Stimulated activated CD4-positive, alpha-beta T cell treated with anti-CD3 and anti-CD28 coated beads, Interleukin-4, amount 100 ng/mL, for 1 hour (primary cell): ENCODE data around the gene RGS10.

Experiments used
- DNase-seq: peaks from one replicate; pipeline ENCODE4 v3.0.0-alpha.2; 2020

The RGS10 gene

DNA sequence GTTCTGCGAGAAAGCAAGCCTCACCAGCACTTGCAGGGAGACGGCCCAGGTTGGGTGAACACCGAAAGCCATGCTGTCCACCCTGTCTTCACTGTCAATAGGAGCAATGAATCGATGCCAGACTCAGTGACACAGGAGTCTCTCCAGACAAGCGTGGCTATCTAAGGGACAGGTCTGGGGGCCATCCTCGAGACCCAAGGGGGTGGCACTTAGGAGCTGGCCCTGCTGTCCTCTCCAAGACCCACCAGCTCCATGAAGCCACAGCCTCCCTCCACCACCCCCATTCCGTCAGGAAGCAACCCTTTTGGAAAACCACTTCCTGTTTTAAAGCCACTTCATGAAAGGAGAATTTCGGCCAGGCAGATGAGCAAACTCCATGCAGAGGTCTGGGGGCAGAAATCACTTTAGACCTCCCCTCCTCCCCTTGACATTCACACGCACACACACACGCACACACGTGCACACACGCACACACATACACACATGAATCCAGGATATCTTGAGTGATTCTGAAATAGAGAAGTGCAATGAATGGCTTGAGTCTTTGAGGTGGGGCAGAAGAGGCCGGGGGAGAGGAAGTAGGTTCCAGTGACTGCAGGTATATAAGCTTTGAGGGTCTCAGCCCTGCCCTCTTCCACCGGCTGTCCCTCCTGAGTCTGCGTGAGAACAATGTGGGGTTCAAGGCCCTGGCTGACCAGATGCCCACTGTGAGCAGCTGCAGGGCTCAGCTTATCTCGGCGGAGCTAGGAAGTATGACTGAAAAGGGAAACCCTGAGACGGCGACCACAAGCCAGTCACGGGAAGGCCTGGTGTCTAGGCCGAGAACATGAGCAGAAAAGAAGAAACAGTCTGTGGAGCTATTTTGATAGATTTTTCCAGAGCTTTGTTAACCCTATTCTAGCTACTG, 25.0 kb downstream of the RGS10 start:
- DNase-seq: peak; percentile 49

DNA sequence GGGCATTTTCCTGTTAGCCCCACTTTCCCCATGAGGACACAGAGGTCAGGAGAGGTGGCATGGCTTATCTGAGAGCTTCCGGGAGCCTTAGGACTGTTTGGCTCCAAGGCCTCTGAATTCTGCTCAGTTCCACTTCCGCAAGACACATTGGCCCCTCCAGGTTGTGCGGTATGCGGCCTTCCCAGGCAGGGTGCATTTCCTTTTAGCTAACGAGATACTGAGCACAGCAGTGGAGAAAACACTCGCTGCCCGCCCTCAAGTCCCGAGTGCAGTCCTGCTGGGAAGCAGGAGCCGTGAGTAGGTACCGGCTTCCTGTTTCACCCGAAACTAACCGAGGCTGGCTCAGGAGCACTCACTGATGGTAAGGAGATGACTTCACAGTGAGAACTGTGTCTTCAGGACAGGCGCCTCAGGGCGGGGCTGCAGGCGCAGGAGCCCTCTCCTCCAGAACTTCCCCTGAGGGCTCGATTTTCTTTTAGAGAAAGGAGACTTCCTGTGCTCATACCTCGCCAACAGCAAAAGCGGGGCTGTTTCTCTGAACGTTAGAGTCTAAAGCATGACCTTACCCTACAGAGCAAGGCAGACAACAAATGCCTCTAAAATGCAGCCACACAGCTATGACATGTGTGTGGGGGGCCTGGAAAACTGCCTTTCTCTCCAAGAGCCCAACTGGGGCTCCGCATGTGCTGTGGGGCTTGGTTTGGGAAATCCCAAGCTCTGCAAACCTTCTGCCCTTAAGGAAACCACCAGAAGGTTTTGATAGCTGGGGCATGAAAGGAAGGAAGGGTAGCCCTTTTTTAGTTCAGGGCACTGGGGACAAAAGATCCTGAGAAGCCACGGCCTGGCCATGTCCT, 25.9 kb downstream of the RGS10 start:
- DNase-seq: peak; percentile 63

DNA sequence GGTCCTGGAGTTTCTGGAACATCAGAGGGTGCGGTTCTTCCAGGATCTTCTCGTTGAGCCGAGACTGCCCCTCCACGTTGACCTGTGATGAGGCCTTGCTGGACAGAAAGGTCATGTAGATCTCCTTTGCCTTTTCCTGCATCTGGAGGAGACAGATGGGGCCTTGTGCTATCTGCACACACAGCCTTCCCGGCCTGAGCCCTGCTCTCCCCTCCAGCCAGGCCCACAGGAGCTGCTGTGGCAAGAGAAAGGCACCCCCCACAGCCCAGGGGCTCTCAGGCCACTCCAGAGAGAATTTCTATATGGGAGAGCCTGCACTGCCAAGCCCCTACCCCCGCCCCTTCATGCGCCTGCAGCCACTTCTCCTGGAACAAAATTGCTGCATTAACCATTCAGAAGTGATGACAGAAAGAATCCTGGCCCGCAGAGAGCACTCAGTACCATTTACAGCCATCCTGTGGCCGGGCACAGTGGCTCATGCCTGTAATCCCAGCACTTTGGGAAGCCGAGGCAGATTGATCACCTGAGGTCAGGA, 26.9 kb downstream of the RGS10 start:
- DNase-seq: no peak

DNA sequence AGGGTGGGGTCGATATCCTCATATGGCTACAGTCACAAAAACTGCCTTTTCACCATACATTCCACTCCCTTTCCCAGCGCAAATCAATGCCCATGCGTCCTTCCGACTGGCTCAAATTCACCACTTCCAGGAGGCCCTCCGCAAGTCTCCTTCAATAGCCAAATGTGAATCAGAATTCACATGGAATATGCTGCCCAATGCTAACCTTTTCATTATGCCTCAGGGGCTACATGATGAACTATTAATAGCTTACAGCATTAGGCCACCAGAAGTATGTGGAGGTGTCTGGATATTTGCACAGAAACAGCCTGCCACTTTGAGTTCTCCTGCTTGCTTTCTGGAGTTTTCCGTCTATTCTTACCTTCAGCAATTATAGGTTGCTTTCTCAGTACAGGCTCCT, 27.7 kb downstream of the RGS10 start:
- DNase-seq: no peak

DNA sequence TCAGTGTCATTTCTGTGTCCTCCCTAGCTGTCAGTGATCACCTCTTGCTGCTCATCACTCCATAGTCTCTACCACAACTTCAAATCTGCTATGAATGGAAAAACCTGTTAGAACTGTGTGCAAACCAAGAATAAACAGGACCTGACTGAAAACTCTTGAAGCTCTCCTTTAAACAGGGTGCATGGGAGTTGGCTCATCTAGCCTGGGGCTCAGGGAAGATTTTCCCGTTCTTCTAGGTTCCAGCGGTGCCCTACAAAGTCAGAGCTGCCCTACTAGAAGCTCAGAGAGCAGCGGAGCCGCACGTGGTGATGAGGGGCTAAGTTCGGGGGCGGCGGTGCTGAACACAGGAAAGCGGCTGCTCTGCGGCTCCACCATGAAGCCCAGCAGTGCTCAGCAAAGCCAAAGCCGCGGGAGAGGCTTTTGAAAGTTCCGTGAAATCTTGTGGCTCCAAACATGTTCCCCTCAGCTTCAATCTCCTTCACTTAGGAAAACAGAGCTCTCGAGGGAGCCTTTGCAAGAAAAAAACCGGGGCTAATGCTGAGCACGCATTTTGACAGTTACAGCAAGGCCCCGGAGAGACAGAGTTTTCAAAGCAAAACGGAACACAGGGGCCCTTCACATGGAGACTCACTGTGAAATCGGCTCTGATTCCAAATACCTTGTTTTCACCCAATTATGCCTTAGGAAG, 30.5 kb downstream of the RGS10 start:
- no peak for DNase-seq

DNA sequence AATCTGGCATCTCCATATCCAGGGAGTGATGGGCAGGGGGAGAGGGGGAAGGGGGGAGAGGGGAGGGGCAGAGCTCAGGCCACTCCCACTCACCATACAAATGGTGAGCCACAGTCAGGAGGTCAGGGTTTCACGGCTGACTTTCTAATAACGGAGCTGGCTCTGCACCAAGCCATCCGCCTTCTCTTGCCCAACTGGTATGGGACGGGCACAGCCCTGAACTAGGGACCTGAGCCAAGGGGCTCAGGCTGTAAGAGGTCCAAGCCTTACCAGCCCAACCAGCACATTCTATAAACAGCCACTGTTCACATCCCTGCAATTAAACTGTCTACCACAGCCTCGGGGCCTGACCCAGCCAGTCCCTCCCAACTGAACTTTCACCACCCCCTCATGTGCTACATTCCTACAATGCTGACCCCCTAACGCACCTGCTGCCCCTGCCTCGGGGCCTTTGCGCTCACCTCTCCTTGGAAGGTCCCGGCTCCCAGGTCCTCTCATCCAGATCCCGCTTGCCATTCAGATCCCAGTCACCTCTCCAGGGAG, 32.5 kb downstream of the RGS10 start:
- no peak for DNase-seq

DNA sequence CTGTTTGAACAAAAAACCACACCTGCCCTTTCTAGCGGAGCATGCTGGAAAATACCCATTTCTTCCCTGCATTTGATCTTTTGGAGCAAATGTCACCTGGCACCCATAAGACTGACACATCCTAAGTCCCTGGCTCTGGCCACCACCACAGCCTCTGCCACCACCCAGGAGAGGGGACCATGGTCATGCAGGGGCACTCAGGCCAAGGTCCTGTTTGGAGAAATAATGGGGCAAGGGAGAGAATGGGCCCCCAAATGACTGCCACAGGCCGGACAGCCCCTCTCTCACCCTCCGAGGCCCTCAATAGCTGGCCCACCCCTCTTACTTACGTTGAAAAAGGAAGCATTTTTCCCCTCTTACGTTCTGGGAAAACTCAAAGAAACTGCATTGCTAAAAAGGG, 35.4 kb downstream of the RGS10 start:
- DNase-seq: no peak

DNA sequence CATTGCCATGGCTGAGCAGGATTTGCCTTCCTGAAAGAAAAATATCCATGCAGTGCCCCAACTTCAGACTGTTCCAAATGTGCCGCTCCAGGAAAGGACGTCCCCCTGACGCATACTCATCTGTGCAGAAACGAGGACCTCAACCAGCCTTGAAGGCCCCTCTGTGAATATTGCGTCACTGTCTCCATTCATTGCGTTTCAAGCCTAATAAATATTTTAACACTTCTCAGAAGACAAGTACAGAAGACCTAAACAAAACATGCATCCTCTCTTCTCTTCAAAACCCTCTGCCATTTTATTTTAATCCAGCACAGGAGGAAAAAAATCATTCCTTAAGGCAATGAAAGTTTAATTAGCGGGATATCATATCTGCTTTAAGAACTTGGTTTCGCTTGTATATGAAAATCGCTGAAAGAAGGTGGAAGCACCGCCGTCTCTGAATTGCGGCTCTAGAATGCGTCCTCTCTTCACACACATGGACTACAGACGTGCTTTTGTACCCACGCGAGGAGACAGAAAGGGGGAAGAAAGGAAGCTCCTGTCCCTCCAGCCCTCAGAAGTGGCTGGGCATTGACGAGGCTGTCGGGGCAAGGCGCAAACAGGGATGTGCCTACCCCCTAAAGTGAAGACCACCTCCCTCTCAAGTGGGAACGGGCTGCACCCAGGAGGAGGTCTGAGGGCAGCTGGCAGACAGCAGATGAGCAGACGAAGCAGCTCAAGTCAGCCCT, 36.8 kb downstream of the RGS10 start:
- no peak for DNase-seq

DNA sequence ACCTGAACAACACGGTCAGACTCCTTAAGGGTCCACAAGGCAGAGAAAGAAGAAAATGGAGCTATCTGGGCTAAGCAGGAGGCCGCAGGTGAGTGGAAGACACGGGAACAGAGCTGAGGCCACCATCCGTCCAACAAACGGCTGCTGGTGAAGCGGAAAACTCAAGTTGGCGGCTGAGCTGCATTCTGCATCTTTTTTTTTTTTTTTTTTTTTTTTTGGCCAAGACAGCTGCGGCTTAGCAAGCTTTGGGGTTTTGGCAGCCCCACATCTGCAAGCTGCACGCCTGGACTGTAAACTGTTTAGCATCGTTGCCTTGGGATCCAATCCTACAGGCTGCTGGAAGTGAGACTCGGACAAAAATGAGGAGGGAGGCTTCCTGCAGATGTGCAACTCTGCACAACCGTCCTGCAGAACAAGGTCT, 37.4 kb downstream of the RGS10 start:
- DNase-seq: no peak

DNA sequence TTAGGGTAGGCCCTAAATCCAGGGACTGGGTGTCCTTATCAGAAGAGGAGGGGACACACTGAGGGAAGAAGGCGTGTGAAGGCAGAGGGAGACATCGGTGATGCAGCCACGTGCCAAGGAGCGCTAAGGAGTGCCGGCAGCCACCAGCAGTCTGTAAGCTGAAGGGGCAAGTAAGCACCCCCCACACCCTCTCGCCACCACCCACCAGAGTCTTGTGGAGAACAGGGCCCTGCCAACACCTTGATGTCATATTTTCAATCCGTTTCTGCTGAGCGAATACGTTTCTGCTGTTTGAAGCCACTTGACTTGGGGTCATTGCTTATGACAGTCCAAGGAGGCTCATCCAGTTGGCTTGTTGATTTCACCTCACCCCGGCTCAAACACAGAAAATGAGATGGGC, 37.9 kb downstream of the RGS10 start:
- DNase-seq: no peak

DNA sequence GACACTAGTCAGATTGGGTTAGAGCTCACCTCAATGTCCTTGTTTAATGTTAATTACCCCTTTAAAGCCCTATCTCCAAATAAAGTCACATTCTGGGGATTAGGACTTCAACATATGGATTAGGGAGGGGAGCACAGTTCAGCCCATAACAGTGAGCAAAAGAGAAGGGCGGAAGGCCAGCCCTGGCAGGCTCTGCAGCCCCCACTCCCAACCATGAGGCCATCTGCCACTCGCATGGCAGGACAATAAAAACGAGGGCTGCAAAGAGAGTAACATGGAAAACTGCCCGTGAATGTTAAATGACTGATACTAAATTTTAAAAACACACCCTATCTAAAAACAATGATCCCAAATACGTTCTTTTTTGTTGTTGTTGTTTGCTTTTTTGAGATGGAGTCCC, 38.7 kb downstream of the RGS10 start:
- no peak for DNase-seq

DNA sequence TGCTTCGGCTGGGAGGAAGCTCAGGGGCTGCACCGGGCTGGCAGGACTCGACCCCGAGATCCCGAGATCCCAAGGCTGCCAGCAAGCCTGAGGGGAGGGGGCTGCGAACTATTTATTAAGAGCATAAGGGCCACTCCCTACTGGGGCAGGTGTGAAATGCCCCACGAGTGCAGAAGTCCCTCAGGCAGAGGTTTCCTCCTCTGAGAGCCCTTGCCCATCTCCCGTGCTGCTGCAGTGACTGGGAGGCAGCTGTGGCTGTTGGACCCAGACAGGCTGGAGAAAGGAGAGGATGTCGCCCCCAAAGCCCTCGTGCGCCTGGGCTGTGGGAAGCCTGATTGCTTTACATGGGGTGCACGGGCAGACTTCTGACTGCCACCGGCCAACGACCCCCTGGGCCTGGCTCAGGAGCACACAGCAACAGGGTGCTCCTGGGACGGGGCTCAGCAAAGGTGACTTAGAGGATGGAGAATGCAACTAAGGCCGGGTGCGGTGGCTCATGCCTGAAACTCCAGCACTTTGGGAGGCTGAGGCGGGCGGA, 39.8 kb downstream of the RGS10 start:
- DNase-seq: no peak

DNA sequence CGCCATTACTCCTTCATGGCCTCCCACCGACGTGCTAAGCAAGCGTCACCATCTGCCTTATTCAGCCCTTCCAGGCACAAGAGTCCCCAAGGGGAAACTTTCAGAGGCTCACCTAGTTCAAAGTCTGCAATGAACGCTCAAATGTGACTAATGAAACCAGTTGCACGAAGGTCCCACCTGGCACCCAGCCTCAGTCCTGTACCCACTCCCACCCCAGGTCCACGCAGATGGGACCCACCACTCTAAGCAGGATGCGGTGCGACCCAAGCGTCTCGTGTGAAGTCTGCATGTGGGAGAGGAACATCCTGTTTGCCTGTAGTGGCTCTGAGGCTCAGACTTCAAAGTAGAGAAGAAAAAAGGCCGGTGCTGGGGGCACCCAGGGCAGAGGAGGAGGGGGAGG, 40.3 kb downstream of the RGS10 start:
- peak; percentile 74 for DNase-seq

DNA sequence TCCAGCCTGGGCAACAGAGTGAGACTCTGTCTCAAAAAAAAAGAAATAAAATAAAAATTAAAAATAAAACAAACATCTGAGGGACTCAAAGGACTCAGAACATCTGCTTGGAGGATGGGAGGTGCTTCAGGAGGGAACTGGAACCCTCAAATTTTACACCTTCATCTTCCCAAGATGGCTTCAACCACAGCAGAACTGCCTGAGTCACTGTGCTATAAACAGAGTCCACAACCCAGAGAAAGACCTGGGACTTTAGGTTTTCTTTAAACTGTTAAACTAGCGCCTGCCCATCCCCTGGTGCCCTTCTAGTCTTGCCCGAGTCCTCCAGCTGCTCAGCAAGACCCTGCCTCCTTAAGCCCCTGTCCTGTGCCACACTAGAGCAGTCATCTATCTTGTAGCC, 40.8 kb downstream of the RGS10 start:
- no peak for DNase-seq

DNA sequence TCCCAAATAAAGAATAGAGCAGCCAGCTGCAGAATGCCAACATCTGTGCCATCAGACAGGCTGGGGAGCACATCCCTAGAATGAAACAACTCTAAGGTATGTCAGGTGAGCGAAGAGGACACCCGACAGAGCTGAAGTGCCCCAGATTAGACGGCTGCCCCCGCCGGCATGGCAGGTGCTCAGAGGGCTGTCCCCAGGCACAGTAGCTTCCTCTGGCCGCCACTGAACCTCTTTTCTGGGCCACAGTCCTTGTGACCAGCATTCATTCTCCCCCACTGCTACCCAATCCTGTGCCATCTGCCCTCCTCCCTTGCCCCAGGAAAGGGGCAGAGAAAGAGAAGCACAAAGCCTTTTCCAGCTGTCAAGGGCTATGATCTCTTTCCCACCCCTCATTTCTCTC, 41.7 kb downstream of the RGS10 start:
- DNase-seq: no peak

DNA sequence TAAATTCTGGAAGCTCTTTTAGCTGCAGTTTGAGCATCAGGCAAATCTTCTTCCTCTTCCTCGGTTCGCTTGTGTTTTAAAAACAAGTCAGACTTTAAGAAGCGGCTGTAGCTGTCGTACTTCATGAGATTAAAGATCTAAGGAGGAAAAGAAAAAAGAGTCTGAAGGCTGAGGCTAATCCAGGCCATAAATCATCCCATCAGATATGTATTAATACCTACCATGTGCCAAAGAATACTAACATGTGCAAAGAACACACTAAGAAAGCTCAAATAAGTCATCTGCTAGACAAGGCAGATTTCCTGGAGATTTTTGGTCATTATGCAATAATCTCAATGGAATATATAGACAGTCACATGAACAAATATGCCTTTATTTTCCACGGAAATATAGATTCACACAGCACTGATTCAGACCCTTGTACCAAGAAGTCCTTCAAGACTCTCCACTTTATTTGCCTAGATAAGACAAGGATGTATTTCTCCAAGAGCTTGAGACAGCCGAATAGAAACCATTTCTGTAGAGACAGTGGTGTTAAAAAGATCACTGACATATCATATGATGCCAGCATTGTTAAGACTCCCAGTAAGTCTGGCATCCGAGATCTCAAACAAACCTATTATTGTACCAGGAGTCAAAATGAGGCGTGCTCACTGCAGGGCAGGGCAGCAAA, 42.3 kb downstream of the RGS10 start:
- DNase-seq: no peak

DNA sequence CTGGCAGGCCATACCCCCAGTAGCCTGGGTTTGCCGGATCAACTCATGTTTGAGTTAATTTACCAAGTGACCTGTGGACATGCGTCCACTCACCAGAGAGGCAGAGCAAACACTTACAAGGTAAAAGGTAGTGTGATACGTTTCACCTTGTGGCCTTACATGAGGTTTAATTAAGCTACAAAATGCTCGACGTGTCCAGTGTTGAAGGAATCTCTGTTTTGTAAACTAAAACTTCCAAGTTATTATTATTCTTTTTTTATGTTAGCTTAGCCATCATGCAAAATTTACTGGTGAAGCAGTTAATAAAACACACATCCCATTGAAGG, 42.9 kb downstream of the RGS10 start:
- DNase-seq: no peak

DNA sequence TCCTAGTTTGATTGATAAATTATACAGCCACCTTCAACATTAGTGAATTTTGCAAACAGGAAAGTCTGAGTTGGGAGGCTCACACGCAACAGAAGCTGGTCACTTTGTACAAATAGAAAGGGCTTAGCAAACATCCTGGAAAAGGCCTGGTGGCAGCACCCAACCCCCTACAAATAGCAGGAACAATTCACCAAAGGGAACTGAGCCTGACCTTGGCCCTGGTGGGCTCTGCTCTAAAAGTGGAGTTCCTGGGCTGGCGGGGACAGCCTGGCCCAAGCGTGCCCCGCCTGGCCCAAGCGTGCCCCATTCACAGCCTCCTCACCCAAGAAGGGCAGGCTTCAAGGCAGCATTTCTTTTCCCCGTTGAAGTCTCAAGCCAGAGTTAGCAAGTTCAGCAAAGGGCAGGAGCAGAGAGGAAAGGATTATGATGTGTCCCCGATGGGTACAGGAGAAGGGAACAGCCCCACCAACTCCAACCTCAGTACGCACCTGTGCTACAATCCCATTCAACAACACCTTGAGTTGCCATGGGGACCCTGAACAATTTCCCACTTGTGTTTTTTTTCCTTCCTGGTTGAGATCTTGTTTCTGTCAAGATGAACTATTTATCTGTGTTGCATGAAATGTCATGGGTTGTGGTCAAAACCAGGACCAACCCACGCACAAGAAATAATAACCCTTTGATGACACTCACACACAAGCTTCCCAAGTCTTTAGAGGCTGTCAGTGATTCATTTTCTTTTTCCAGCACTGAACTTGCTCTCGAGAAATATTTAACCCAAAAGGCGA, 43.4 kb downstream of the RGS10 start:
- DNase-seq: no peak

DNA sequence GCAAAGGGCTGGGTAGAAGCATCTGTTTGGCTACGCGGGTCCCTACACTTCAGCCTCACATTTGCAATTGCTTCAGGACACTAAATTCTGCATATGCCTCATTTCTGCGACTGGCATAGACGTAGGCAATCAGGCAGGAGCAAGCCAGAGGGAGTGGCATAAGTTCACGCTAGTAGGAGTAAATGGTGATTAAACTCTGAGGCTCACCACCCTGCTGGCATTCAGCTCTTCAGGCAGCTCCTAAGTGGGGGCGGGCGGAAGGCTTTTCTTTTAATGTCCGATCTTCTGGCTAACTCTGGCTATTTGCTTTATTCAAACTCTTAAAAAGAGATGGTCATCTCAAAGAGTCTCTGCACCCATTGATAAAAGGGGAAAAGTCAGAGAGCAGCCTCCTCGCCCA, 45.3 kb downstream of the RGS10 start:
- no peak for DNase-seq

DNA sequence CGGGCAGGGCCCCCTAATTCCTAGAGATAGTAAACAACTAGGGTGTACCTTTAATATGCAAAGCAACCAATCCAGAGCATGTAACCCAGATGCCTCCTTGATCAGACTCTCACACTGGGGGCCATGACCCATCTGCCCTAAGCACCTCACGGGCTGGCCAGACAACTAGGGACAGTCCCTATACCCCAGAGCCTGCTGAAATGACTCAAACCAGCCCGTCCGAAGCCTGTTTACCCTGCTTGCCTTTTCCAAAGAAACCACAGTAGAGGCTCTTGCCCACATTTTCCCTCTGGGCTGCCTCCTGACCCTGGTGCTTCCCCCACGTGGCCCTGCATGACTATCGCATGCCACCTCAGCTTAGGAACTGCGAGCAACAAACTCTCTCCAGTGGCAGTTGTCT, 46.2 kb downstream of the RGS10 start:
- DNase-seq: no peak

DNA sequence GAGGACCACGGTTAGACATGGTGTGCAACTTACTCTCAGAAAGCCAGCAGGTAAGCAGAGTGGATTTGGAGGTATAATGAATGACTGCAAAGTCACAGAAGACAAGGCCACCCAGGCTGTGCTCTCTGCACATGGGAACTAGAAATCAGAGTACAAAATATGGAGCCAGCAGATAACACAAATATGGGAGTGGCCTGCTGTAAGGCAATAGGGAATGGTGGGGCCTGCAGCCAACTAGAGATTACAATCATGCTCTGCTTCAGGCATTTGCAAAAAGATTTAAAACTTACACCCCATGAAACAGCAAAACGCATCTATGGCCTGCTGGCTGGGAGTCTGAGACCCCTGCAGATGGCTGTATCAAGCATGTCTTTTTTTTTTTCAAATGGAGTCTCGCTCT, 47.0 kb downstream of the RGS10 start:
- DNase-seq: no peak
